Calu3 (cell line): Measurements from ENCODE around the gene RBFOX2. TPM values are rescaled to one million over a fixed set of nuclear protein-coding genes. Genes with fewer than 3 reads are reported as not detected.
A peak's percentile ranks its signal among the peaks of the same experiment; 100 is the strongest.

Experiments used
- BruUV-seq: library from RNA; stranded (reverse); fragments of 400-500 nt; replicated peaks from 2 replicates; lab custom pipeline; 2021; lab: Mats Ljungman, UMichigan
- CTCF ChIA-PET: fragments of 300-600 bp; sonication (Branson Sonifier 250); formaldehyde crosslinking; loops from one replicate; lab custom pipeline; 2022; ENCODE audit warnings: antibody characterized with exemption; lab: Charles Lee
- DNase-seq: peaks from one replicate; pipeline ENCODE4 v3.0.0; 2022
- H3K27ac Mint-ChIP-seq: one replicate; pipeline ENCODE4 v1.8.0; 2022; ENCODE audit warnings: mixed read lengths; ENCODE audit not compliant: unreplicated experiment
- H3K27me3 Mint-ChIP-seq: one replicate; pipeline ENCODE4 v1.8.0; 2022; ENCODE audit warnings: mixed read lengths; ENCODE audit not compliant: unreplicated experiment
- H3K36me3 Mint-ChIP-seq: one replicate; pipeline ENCODE4 v1.8.0; 2022; ENCODE audit warnings: mild to moderate bottlenecking, moderate library complexity, mixed read lengths; ENCODE audit not compliant: insufficient read depth, unreplicated experiment
- H3K4me1 Mint-ChIP-seq: one replicate; pipeline ENCODE4 v1.8.0; 2022; ENCODE audit warnings: mild to moderate bottlenecking, low read depth, mixed read lengths; ENCODE audit not compliant: unreplicated experiment
- H3K4me3 Mint-ChIP-seq: one replicate; pipeline ENCODE4 v1.8.0; 2022; ENCODE audit warnings: mild to moderate bottlenecking, low read depth, moderate library complexity, mixed read lengths; ENCODE audit not compliant: unreplicated experiment
- H3K9me3 Mint-ChIP-seq: one replicate; pipeline ENCODE4 v1.8.0; 2022; ENCODE audit warnings: low read depth, mixed read lengths; ENCODE audit not compliant: unreplicated experiment
- CTCF ChIP-seq: fragments of 200-600 bp; IDR thresholded peaks from one replicate; pipeline ENCODE4 v1.8.0; 2022; ENCODE audit warnings: antibody characterized with exemption; ENCODE audit not compliant: unreplicated experiment
- intact Hi-C: fragments of 100-400 bp; cut with micrococcal nuclease; formaldehyde crosslinking; loops from one replicate; pipeline ENCODE4 v1.10.0; 2022; ENCODE audit not compliant: unreplicated experiment
- total RNA-seq: library from RNA; stranded (reverse); gene quantifications from 2 replicates; pipeline ENCODE4 v1.2.3, GENCODE V29; 2022

RBFOX2 gene
- total RNA-seq, 1 experiment from 2014 or later = 63.1 TPM

GRCh38 chr22:35917651-35918050 lies 111.0 kb downstream of the RBFOX2 start:
- Mint-ChIP-seq H3K27me3 (no peaks in the 10 kb centered on the region), H3K4me3 (no peak overlapping the region), H3K4me1 (peaks cover 25% of the 10 kb centered on the region), H3K27ac (no peak overlapping the region), H3K36me3 (peaks cover 10% of the 10 kb centered on the region), H3K9me3 (no peaks in the 10 kb centered on the region)
- BruUV-seq = no TSS peak
- DNase-seq = no peak
- CTCF ChIA-PET = interaction anchor here (0.9 kb wide), 1 partner anchor 77 kb away, joined by 5 read pairs; no protein-coding TSS in a partner anchor
- intact Hi-C loops = no loop called here
- TF ChIP-seq CTCF = no peak

GRCh38 chr22:35915477-35916013 lies 113.1 kb downstream of the RBFOX2 start:
- H3K4me3 Mint-ChIP-seq = peak overlapping the region; percentile 73
- no peaks in the 10 kb centered on the region for H3K9me3 Mint-ChIP-seq
- peaks cover 10% of the 10 kb centered on the region for H3K36me3 Mint-ChIP-seq
- H3K4me1 Mint-ChIP-seq = peaks cover 25% of the 10 kb centered on the region
- intact Hi-C loops = loop anchor here (2.0 kb wide), 1 partner anchor 75 kb away; no protein-coding TSS in a partner anchor
- CTCF ChIA-PET = interaction anchor here (0.6 to 1.9 kb wide), 7 partner anchors 12 to 288 kb away, joined by 3 to 8 read pairs (median 3); no protein-coding TSS in a partner anchor
- peak overlapping the region; percentile 76 for H3K27ac Mint-ChIP-seq
- no peaks in the 10 kb centered on the region for H3K27me3 Mint-ChIP-seq
- DNase-seq = no peak
- no peak for TF ChIP-seq CTCF
- no TSS peak for BruUV-seq

- CTCF ChIA-PET = interaction anchor here (0.6 to 1.9 kb wide), 5 partner anchors 11 to 151 kb away, joined by 3 to 8 read pairs (median 3); no protein-coding TSS in a partner anchor
- BruUV-seq = no TSS peak
- H3K27ac Mint-ChIP-seq = peak overlapping the region; percentile 76
- TF ChIP-seq CTCF = no peak
- H3K9me3 Mint-ChIP-seq = no peaks in the 10 kb centered on the region
- intact Hi-C loops = loop anchor here (2.0 kb wide), 1 partner anchor 74 kb away; no protein-coding TSS in a partner anchor
- no peaks in the 10 kb centered on the region for H3K27me3 Mint-ChIP-seq
- peak overlapping the region; percentile 73 for H3K4me3 Mint-ChIP-seq
- H3K36me3 Mint-ChIP-seq = peaks cover 10% of the 10 kb centered on the region
- DNase-seq = peak; percentile 78
- H3K4me1 Mint-ChIP-seq = peaks cover 25% of the 10 kb centered on the region
These were observed 113.8 kb downstream of the RBFOX2 start for GRCh38 chr22:35914665-35915476.

- H3K4me3 Mint-ChIP-seq = peak overlapping the region; percentile 73
- no peaks in the 10 kb centered on the region for H3K27me3 Mint-ChIP-seq
- intact Hi-C loops = loop anchor here (2.0 kb wide), 1 partner anchor 74 kb away; no protein-coding TSS in a partner anchor
- BruUV-seq = no TSS peak
- no peaks in the 10 kb centered on the region for H3K9me3 Mint-ChIP-seq
- no peak for DNase-seq
- no peak for TF ChIP-seq CTCF
- CTCF ChIA-PET = interaction anchor here (0.9 to 1.9 kb wide), 2 partner anchors 91 to 151 kb away, joined by 3 to 8 read pairs; no protein-coding TSS in a partner anchor
- peaks cover 25% of the 10 kb centered on the region for H3K4me1 Mint-ChIP-seq
- peak overlapping the region; percentile 76 for H3K27ac Mint-ChIP-seq
- H3K36me3 Mint-ChIP-seq = peaks cover 10% of the 10 kb centered on the region
These were observed 114.3 kb downstream of the RBFOX2 start for GRCh38 chr22:35914357-35914664.
